Esophagus (tissue), 2 donors: ENCODE data around the gene FOXA2. TPM values are rescaled to one million over a fixed set of nuclear protein-coding genes. Genes with fewer than 3 reads are reported as not detected.

ENCODE experiments used
- H3K27ac ChIP-seq, 2 donors: one replicate each; pipeline ENCODE4 v1.5.1; 2013; ENCODE audit warnings: low read depth in 2 of 2, mild to moderate bottlenecking in 2 of 2, inconsistent platforms in 1 of 2, low read length in 1 of 2, moderate library complexity in 1 of 2
- H3K27me3 ChIP-seq, 2 donors: one replicate each; pipeline ENCODE4 v1.6.1; 2013; ENCODE audit warnings: low read length in 2 of 2, control low read depth in 1 of 2, mild to moderate bottlenecking in 1 of 2; ENCODE audit not compliant: insufficient read depth in 2 of 2, control insufficient read depth in 1 of 2
- H3K36me3 ChIP-seq, 2 donors: one replicate each; pipeline ENCODE4 v1.6.1; 2013; ENCODE audit warnings: low read length in 1 of 2; ENCODE audit not compliant: control insufficient read depth in 2 of 2, insufficient read depth in 2 of 2
- H3K4me1 ChIP-seq, 2 donors: one replicate each; pipeline ENCODE4 v1.6.1; 2013; ENCODE audit warnings: low read length in 1 of 2; ENCODE audit not compliant: control insufficient read depth in 2 of 2, insufficient read depth in 2 of 2
- H3K4me3 ChIP-seq, 2 donors: one replicate each; pipeline ENCODE4 v1.5.1; 2013; ENCODE audit warnings: low read length in 2 of 2, mild to moderate bottlenecking in 2 of 2, low read depth in 1 of 2, moderate library complexity in 1 of 2
- H3K9me3 ChIP-seq, 2 donors: one replicate each; pipeline ENCODE4 v1.6.1; 2013; ENCODE audit warnings: mild to moderate bottlenecking in 2 of 2, low read depth in 1 of 2, low read length in 1 of 2, moderate library complexity in 1 of 2; ENCODE audit not compliant: control insufficient read depth in 2 of 2, insufficient read depth in 1 of 2
- WGBS, 2 donors: extraction: QIAGEN DNeasy Blood & Tissue Kit; methylation state at CpG; one replicate each; pipeline ENCODE4 v1.1.7; 2013; 5-methylcytosine and 5-hydroxymethylcytosine counted together
- polyA plus RNA-seq, 2 donors: library from polyadenylated mRNA; stranded (reverse); fragments of 200-250 nt; gene quantifications; one replicate each; pipeline ENCODE4 v1.2.3, GENCODE V29; 2013
- donor health status: healthy with polysubstance abuse.
- donor health status: Bipolar disorder and iron deficiency.

FOXA2 gene
- polyA plus RNA-seq, 2 donors = 0.01 TPM; not detected in 1

- no peaks in the 10 kb centered on the region for H3K9me3 ChIP-seq
- 78 to 80% methylated on average over 2 of the region's 2 CpGs for WGBS, 2 donors
- no peaks in the 10 kb centered on the region for H3K36me3 ChIP-seq
- H3K27ac ChIP-seq = no peak overlapping the region
- no peaks in the 10 kb centered on the region for H3K27me3 ChIP-seq
- no peak overlapping the region for H3K4me3 ChIP-seq
- no peaks in the 10 kb centered on the region for H3K4me1 ChIP-seq
Observed at GRCh38 chr20:22531756-22532155, 52.6 kb downstream of the FOXA2 start.

GRCh38 chr20:22531056-22531615 lies 53.2 kb downstream of the FOXA2 start:
- no peaks in the 10 kb centered on the region for H3K36me3 ChIP-seq
- no peaks in the 10 kb centered on the region for H3K9me3 ChIP-seq
- WGBS, 2 donors = 71 to 76% methylated on average over 8 of the region's 8 CpGs
- H3K4me3 ChIP-seq = no peak overlapping the region
- no peak overlapping the region for H3K27ac ChIP-seq
- no peaks in the 10 kb centered on the region for H3K4me1 ChIP-seq
- H3K27me3 ChIP-seq = no peaks in the 10 kb centered on the region
